ENCODE results near the gene R3HCC1L.

GRCh38 chr10:98090822-98091221, 43.6 kb upstream of the R3HCC1L start:
- no peak for TF ChIP-seq GATA3 (IDR thresholded peaks at IDR 0.05; ENCODE audit: low read depth, low read length)
- no peak for TF ChIP-seq GATA2 (IDR thresholded peaks at IDR 0.05; ENCODE audit: low read depth, low read length)

All from SH-SY5Y (cell line).